ELF-1 (cell line): ENCODE data around the gene PRSS56.
"Not testable (repeated sequence)": the region's sequence is repeated elsewhere in the genome, so short reads cannot be mapped to it uniquely, and the experiment has no call there.

Experiments used
- DNase-seq: peaks from one replicate; pipeline ENCODE4 v3.0.0-alpha.2; 2016; ENCODE audit warnings: low read depth, low spot score

PRSS56 gene

DNA sequence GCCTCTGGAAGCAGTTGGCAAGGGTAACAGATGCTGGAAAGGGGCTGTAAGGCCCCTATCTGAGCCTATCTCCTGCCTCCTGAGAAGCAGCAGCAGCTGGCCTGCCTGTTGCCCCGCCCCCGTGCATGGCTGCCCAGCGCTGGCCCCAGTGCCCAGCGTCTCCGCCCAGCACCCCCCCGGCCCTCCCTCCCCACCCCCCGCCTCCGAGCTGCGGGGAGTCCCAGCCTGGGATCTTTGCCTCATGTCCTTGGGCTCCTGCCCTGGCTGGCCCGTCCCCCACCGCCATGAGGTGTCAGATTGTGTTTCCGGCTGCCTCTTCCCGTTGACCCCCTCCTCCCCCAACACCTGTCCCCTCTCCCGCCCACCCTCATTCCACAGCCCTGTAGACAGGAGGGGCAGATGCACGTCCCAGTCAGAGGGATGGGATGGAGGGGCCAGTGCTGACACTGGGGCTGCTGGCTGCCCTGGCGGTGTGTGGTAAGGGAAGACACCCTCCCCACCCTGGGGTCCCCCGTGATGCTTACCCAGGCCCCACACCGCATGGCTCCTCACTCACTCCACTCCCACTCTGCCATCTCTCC lies 5.7 kb downstream of the PRSS56 start, which contains the start of gene CHRND:
CHRND (plus strand) TSS at position 370 of the 581 bp plus-strand sequence; CDS start at position 426, 56 bp downstream.
- DNase-seq, result no peak

DNA sequence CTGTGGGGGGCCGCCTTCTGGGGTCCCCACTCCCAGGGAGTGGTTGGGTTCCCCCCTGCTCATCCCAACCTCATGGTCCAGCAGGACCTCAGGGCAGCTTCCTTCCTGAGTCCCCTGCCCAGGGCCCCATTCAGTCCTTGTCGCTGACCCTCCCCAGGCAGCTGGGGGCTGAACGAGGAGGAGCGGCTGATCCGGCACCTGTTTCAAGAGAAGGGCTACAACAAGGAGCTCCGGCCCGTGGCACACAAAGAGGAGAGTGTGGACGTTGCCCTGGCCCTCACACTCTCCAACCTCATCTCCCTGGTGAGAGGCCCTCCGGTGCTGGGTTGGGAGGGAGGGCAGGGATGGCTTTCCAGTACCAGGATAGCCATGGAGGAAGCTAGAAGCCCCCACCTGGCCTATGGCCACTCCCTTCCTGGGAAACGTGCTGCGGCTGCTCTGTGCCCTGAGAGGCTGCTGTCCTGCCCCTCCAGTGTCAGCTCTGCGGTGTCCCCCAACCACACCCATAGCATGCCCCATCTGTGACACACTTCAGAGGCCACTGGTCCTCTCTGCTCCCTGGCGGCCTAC lies 6.3 kb downstream of the PRSS56 start:
- DNase-seq, result no peak

DNA sequence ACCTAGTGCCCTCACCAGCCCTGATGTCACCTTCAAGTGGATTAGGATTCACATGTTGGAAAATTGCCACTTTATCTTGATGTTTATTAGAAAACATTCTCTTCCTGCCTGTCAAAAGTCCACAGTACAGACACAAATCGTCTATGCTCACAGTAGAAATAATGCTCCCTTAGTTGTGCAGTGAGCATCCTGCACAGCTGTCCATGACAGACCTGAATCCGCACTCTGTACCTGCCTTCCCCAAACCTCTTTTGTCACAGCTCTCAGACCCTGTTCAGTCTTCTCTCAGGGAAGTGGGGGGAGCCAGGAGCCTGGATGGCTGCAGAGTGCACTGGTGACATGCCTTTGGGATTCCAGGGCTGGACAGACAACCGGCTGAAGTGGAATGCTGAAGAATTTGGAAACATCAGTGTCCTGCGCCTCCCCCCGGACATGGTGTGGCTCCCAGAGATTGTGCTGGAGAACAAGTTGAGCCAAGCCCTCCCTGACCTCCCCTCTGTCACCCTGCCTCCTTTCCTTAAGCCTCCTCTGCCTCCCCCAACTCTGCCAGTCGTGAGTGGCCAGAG lies 7.8 kb downstream of the PRSS56 start:
- DNase-seq, result peak; percentile 27

DNA sequence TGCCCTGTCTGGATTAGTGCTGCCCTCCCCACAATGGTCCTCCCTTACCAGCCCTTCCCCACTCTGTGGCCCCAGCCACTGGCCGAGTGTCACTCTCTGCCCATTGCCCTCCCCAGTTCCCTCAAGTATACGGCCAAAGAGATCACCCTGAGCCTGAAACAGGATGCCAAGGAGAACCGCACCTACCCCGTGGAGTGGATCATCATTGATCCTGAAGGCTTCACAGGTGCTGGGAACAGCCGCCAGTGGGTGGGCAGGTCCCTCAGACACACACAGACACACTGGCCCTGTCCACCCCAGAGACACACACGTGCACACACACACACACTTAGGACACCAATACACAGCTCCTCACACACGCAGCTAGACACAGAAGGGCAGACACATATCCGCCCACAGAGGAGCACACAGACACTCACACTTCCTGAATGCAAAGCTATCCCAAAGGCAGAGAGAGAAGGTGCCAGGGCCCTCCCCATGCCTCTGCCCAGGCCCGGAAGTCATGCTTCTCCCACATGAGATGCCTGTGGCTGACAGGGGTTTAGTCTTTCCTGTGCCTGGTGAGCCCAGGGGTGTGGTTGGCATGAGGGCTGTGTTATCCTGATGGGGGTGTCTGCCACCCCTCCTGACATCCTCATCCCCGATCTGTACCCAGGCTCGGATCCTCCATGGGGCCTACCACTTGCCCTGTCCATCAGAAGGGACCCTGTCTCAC lies 8.7 kb downstream of the PRSS56 start:
- DNase-seq, result no peak

DNA sequence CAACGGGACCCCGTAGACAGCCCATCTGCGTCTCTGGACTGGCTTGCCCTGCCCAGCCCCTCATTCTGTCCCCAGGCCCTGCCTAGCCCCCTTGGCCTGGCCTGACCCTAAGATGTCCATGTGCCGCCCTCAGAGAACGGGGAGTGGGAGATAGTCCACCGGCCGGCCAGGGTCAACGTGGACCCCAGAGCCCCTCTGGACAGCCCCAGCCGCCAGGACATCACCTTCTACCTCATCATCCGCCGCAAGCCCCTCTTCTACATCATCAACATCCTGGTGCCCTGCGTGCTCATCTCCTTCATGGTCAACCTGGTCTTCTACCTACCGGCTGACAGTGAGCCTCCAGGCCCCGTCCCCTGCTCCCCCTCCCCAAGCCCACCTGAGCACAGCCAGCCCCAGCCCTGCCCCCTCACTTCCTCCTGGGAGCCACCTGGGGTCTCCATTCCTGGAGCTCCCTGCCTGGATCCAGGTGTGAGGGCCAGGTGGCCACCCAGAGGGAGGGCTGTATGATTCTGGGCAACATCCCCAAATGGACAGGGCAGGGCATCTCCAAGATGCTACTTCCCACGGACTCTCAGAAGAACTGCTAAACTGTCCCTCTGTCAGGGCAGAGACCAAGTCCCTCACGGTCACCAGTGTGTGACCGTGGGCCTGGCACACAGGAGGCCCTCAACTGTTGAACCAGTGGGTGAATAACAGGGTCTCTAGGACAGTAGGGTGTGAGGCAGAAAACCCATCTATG lies 9.8 kb downstream of the PRSS56 start:
- DNase-seq, result no peak

DNA sequence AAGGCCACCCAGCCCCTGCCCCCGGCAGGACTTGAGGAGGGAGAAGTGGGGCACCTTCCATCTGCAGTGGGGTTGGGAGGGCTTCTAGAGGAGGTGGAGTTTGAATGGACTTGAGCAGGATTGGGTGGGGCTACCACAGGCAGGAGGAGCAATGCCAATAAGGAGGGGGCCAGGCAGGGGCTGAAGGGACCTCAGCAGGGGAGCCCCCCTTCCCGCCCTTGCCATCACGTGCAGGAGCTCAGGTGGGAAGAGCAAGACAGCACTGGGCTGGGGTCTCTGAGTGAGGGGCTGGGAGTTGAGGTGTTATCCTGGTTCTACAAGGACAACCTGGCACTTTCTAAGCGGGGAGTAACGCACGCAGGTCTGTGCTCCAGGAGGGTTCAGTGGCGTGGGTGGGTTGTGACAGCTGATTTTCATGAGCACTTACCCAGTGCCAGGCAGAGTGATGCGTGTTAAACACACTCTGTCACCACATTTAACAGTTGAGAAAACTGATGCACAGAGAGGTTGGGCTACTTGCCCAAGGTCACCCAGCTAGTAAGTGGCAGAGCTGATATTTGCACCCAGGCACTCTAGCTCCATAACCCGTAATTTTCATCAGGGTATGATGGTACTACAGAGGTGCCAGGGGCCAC lies 10.6 kb downstream of the PRSS56 start:
- DNase-seq, result no peak

DNA sequence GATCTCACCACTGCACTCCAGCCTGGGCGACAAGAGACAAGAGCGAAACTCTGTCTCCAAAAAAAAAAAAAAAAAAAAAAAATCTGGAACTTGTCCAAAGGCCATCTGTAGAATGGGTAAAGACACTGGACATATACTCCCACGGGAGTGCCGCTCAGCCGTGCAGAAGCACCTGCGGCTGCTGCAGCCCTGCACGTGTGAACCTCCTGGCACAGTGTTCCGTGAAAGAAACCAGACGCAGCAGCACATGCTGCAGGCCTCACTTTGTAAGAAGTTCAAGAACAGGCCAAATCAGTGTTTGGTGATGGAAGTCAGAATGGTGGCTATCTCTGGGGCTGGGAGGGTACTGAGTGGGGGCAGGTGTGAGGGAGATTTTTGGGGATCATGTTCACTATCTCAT lies 12.2 kb downstream of the PRSS56 start:
- DNase-seq, result no peak

DNA sequence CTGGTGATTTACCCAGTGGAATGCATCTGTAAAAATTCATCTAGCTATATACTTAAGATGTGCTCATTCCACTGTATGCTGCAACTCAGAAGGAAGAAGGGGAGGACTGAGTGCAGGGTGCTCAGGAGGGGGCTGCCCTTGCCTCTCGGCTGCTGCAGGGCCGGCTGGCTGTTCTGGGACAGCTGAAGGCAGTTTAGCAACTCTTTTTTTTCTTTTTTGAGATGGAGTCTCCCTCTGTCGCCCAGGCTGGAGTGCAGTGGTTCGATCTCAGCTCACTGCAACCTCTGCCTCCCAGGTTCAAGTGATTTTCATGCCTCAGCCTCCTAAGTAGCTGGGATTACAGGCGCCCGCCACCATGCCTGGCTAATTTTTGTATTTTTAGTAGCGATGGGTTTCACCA lies 12.6 kb downstream of the PRSS56 start:
- DNase-seq, result not testable (repeated sequence)

DNA sequence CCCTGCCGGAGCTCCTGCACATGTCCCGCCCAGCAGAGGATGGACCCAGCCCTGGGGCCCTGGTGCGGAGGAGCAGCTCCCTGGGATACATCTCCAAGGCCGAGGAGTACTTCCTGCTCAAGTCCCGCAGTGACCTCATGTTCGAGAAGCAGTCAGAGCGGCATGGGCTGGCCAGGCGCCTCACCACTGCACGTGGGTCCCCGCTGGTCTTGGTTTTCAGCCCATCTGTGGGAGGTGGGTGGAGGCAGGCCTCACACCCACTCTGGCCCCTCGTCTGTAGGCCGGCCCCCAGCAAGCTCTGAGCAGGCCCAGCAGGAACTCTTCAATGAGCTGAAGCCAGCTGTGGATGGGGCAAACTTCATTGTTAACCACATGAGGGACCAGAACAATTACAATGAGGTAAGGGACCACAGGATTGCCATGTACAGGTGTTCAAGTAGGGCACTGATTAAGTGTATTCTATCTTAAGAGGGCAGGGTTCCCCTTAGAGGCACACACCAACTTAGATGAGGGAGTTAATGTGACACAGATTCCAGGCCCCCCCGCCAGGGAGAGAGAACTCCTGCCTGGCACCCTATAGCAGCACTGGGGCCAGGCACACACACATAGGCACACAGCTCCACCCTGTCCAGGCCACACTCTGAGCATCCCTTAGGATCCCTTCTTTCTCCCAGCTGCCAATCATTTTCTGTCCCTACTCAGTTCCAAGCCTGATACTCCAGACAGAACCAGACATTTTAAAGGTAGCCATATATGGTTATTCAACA lies 13.9 kb downstream of the PRSS56 start:
- DNase-seq, result no peak

DNA sequence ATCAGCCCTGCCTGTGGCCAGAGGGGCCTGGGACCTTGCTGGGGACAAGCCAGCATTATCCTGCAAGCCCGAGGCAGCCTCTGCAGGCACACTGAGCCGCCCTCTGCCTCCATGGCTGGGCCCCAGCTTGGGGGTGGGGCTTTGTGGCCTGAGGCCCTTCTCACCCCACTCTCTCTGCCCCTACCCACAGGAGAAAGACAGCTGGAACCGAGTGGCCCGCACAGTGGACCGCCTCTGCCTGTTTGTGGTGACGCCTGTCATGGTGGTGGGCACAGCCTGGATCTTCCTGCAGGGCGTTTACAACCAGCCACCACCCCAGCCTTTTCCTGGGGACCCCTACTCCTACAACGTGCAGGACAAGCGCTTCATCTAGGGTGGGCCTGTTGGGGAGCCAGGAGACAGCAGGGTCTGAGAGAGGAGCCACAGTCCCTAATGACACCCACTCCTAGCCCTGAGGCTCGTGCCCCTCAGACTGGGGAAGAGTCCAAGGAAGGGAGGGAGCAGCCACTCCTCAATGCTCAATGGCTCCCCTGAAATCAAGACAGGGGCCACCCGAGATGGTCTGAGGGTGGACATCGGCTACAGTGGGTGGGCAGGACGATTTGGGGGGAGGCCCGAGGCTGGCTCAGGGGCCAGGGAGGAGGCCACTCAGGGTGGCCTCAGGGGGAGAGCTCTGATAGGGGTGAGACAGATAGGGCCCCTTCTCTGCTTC lies 14.9 kb downstream of the PRSS56 start:
- DNase-seq, result no peak

DNA sequence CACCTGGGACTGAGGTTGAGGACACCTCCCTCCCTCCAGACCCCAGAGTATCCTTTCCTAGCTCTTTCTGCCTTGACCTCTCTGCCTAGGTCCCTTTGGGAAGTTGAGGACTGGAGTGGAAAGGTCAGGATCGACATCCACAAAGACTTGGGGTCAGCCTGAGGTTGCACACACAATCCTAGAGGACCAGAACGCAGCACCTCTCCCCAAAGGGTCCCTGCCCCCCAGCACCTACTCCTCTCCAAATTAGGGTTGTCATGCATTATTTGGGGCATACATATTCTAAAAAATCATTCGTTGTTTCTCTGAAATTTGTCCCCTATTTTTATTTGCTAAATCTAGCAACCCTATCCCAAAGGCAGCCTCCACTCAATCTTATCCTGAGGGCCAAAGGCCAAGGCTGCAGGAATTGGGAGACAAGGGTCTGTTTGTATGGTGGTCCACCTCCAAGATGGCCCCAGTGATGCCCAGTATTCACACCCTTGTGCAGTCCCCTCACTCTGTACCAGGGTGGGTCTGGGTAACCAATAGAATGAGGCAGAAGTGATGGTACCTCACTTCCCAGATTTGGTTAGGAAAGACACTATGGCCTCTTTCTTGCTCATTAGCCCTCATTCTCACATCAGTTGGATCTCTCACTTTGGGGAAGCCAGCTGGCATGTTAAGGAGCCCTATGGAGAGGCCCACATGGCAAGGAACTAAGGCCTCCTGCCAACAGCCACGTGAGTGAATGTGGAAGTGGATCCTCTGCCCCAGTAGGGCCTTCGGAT lies 15.8 kb downstream of the PRSS56 start:
- DNase-seq, result no peak

DNA sequence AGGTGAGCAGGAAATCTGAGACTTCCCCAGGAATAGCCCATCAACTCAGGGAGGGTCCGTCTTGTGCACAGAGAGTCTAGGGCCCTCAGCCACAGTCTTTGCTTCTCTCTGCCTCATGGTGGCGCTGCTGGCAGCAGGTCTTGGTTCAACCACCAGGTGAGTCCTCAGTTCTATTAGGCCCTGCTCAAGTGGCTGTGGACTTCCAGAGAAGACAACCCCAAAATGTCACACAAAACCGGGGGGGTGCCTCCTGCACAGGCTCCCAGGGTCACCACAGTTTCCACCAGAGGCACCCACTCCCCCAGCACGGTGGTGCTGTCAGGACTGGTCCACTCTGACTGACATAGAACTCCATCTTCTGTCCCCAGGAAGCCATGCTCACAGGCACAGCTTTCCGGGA lies 16.9 kb downstream of the PRSS56 start:
- peak; percentile 53 for DNase-seq

DNA sequence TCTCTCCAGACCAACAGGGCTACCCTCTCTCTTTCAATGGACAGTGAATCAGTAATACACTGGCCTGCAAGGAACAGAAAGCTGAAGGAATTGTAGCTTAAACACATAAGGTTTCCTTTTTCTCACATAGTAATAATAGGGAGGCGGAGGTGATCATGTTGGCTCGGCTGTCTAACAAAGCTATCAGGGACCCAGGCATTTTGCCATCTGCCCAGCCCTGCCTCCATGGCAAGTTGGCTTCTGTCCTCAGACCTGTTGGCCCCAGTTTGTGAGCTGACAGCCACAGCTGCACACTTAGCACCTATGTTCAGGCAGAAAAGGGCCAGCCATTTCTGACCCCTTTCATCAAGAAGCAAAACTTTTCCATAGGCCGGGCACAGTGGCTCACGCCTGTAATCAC lies 17.3 kb downstream of the PRSS56 start:
- no peak for DNase-seq

DNA sequence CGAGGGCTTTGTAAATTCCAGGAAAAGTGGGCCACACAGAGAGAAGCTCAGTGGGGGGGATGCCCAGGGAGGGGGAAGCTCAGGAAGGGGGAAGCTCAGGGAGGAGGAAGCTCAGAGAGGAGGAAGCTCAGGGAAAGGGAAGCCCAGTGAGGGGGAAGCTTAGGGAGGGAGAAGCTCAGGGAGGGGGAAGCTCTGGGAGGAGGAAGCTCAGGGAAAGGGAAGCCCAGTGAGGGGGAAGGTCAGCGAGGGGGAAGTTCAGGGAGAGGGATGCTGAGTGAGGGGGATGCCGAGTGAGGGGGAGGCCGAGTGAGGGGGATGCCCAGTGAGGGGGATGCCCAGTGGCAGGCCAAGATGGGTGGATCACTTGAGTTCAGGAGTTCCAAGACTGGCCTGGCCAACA lies 18.5 kb downstream of the PRSS56 start:
- DNase-seq, result no peak

DNA sequence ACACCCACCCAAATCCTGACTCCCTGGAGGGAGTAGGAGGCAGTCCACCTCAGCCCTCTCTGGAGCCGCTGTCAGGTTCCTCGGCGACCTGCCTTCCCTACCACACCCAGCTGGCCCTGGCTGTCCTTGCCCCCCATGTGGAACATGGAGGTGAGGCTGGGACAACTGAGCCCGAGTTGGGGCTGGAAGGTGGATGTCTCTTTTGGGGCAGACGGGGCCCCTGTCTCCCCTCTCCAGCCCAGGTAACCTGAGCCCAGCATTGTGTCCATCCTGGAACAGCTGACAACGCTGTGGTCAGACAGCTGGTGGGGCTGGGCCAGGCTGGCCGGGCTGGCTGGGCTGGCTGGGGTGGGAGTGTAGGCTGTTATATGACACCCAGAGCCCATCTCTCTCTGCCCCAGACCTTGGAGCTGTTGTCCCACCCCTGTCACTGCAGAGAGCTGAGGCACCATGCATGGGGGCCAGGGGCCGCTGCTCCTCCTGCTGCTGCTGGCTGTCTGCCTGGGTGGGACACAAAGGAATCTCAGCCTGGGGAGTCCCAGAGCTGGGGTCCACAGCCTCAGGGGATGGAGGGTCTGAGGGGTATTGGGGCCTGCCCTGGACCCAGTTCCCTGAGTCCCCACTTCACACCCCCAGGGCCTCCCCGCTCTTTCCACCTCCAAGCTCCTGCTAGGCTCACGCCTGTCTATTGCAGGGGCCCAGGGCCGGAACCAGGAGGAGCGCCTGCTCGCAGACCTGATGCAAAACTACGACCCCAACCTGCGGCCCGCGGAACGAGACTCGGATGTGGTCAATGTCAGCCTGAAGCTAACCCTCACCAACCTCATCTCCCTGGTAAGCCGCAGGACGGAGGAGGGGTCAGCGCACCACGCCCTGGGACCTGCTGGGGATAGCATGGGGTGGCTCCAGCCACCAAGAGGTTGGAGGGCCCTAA lies 19.4 kb downstream of the PRSS56 start, which contains the start of gene CHRNG:
CHRNG (plus strand) TSS at position 395 of the 934 bp plus-strand sequence; CDS start at position 451, 56 bp downstream.
- DNase-seq, result peak; percentile 82

DNA sequence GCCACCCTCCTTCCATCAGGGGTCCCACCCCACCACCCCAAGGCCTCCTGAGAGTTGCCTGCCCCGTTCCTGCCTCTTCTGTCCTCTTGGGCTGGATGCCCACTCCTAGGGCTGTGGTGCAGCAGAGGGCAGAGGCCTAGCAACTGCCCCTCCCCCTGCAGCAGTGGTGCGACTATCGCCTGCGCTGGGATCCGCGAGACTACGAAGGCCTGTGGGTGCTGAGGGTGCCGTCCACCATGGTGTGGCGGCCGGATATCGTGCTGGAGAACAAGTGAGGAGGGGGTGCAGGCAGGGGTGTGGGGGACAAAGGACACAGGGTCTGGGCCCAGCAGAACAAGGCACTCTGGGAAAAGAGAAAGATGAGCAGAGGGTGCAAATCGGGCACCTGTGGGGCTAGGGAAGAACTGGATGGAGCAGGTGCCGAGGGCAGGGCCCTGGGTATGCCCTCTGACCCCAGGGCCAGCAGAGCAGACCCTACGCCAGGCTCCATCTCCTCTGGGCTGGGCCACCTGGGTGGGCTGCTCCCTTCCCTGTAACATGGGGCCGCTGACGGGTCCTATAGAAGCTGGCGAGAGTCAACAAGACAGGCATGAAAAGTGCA lies 20.4 kb downstream of the PRSS56 start:
- no peak for DNase-seq

DNA sequence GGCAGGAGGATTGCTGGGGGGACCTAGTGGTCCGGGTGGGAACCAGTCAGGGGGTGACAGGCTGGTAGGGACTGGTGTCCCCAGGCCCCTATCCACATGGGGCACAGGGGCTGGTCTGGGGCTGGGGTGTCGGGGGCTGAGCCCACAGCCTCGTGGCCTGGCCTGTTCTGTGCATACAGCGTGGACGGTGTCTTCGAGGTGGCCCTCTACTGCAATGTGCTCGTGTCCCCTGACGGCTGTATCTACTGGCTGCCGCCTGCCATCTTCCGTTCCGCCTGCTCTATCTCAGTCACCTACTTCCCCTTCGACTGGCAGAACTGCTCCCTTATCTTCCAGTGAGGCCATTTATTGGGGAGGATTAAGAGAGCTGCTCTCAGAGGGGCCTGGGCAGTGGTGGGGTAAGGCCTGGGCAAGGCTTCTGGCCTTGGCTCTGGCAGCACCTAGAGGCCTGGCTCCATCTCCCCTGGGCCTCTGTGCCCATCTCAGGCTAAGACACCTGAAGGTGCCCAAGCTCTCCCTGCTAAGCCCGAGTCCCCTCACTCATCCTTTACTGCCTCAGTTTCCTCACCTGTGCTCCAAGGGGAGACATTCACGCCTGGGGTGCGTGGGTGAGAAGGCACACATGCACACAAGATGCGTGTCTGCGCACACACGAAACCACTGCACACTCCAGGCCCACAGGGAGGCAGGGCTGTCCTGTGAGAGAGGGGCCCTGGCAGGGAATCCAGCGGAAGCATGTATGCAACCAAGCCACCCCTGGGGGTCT lies 21.2 kb downstream of the PRSS56 start:
- DNase-seq, result no peak
